SIG-M5 treated with dmso at 0.1 percent for 504 hours (cell line): ENCODE measurements around the gene TNIK.
"Not testable (repeated sequence)": the region's sequence is repeated elsewhere in the genome, so short reads cannot be mapped to it uniquely, and the experiment has no call there.

Experiments
- DNase-seq: peaks from one replicate; lab custom pipeline; 2025; ENCODE audit not compliant: unreplicated experiment; lab: John Stamatoyannopoulos, UW

TNIK gene

DNA sequence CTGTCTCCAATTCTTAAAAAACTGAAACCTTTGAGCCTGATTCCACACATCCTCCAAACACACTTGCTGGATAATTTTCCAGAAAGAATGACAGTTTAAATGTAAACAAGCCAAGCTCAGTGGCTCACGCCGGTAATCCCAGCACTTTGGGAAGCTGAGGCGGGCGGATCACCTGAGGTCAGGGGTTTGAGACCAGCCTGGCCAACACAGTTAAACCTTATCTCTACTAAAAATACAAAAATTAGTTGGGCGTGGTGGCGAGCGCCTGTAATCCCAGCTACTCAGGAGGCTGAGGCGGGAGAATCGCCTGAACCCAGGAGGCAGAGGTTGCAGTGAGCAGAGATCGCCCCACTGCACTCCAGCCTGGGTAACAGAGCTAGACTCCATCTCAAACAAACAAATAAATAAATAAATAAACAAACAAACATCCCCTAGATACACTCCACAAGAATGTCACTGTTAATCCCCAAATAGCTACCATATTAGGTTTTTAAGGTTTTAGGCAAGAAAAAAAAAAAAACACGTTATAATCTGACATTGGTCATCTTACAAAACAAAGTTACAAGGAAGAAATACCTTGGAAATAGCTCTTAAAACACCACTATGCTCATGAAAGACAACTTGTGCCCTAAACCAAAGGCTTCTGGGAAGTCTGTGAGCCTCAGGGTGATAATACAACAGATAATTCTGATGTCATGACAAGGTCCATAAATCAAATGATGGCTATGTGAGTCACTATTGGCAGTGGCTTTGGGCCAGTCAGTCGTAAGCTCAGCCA lies 13.2 kb downstream of the TNIK start:
- no peak for DNase-seq

- no peak for DNase-seq
Measured at GRCh38 chr3:171446301-171446700, 13.9 kb downstream of the TNIK start.

DNA sequence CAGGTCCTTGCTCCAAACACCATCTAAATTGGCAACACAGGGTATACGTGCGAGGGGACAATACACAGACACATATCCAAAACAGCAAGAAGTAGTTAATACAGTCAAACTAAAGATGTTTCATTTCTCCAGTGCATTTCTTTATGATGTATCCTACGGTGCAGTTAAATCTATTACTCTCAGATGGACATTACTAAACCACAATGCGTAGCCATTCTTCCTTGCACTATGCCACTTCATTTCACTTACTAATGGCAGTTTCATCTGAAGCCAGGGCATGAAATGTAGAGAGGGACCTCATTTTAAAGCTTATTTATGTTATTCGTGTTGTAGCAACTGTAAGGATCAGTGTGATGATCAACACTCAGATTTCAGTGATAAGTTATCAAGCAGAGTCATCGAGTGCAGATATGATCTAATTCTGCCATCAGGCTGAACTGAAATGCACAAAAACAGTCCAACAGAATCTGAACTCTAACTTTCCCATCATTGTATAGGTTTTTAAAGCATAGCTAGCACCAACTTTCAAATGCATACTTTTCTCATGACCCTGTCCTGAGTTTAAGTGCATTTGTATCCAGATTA lies 14.5 kb downstream of the TNIK start:
- no peak for DNase-seq

GRCh38 chr3:171444001-171444690 lies 16.1 kb downstream of the TNIK start:
- no peak for DNase-seq

GRCh38 chr3:171443211-171443957 lies 16.8 kb downstream of the TNIK start:
- DNase-seq = no peak

DNA sequence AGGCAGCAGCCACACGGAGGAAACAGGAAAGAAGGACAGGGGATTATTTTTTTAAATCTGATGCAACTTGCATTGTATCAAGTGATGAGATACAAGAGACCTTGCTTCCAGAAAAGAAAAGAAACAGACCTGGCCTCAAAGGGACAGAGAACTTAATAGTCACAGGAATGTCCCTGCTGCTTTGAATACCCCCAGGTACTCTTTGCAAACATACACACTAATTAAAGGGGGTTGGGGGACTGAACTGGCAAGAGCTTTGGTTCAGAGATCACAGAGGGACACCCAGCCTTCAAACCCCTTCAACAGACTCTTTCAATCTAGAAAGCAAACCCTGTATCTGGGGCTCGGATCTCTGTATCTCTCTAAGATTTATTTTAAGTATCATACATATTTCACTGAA lies 18.0 kb downstream of the TNIK start:
- DNase-seq = no peak

GRCh38 chr3:171441381-171441780 lies 18.8 kb downstream of the TNIK start:
- DNase-seq = no peak

DNA sequence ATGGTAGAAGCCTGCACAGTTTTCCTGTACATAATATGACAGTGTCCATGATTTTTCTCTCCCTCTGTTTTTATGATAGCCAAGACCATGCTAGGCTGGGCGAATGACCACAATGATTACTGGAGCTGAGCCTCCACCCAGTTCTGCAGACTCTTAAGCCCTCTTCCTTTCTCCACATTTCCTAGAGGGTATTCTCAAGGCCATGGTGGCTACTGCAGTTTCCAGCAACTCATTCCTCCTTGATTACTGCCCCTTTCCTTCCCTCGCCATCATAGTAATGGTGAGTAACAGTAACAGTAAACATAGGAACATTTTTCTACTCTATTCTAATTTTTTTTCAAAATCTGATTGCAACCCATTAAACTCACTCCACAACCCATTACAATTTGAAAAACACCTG lies 20.2 kb downstream of the TNIK start:
- DNase-seq = no peak

DNA sequence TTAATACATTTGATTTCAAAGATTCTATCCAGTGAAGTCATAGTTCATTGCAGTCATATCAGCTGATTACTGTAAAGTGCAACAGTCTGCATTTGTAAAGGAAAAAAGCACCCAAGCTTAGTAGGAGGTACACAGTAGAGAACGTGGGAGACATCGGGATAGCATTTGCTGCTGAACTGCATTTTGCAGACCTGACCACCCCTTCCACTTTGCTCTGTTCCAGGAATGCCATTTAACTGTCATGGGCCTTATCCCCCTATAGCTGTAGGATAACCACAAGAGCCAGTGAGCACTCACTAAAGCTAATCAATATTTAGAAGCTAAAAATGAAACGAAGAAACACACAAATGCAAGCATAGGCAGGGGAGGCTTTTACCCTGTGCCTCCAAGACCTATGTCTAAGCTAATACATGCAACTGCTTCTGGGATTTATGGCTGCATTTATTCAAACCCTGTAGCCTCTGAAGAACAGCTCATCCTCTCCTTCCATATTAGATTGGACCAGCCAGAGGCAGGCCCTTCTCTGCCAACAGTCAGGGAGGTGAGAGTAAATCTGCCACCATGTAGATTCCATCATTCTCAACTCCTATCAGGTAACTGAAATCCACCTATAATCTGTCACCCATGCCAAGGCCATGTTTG lies 23.0 kb downstream of the TNIK start:
- DNase-seq = no peak

- no peak for DNase-seq
Measured at GRCh38 chr3:171436380-171436779, 23.8 kb downstream of the TNIK start.

- no peak for DNase-seq
Measured at GRCh38 chr3:171435757-171436156, 24.4 kb downstream of the TNIK start.

DNA sequence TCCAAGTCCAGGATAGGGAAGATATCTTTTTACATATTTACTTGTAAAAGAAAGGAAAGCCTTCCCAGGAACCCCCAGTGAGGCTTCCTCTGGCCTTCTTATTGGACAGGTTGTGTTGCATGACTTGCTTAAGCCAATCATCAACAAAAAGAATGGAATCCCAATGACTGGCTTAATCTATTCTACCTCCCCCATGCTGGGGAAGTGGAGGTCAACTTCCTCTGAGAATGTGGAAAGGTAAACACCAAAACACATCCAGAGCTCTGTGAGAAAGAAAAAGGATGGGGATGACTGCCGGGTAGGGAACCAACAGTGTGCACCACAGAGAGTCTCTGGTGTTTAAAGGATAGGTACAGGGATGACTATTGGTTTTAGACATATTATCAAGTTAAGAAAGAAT lies 25.1 kb downstream of the TNIK start:
- DNase-seq = no peak

DNA sequence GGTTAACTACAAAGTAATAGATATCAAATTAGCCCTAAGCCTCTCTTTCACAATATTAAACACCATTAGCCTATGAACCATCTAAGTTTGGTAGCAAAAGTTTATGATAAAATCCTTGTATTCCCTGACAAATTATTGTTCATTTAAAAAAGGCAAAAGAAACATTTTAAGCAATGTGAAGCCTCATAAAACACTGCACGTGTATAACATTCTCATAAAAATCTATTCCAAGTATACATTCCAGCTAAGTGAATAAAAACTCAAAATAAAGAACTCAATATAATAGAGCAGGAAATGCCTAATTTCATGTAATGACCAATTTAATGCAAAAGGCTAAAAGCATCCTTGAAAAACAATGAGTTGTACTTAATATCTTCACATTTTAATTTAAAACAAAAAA lies 27.7 kb downstream of the TNIK start:
- DNase-seq = no peak

DNA sequence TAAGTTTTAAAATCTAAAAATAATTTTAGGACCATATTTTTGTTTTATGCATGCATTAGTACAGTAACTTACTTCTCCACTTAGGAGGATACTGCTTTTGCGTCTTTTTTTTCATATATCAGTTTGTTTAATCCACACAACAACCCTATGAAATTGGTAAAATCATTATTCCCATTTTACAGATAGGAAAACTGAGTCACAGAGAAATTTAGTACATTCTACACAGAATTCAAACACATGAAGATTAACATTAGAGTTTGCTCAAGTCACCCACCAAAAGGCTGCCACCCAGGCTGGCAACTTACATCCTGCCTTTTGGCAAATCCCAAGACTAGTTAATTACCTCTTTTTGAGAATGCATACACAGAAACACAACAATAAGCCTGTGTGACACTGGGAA lies 28.7 kb downstream of the TNIK start:
- no peak for DNase-seq

- DNase-seq = no peak
Measured at GRCh38 chr3:171430530-171430929, 29.7 kb downstream of the TNIK start.

GRCh38 chr3:171429635-171430034 lies 30.6 kb downstream of the TNIK start:
- DNase-seq = no peak

DNA sequence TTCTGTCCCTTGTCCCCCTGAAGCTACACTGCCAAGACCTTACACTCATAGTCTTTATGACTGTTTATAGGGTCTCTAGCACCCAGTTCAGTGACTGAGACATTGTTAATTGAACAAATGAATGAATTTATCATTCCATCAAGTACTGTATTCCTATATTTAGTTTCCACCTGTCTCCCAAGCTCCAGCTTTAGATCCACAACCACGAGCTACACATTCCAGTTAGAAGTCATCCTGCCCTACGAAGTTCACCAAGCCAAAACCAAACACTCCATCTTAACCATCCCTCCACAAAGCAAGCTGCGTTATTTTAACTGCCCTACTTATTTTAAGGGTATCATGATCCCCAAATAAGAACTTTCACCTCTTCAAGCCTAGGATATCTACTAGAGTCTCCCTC lies 31.3 kb downstream of the TNIK start:
- DNase-seq = no peak

- DNase-seq = no peak
Measured at GRCh38 chr3:171428321-171428787, 31.9 kb downstream of the TNIK start.

DNA sequence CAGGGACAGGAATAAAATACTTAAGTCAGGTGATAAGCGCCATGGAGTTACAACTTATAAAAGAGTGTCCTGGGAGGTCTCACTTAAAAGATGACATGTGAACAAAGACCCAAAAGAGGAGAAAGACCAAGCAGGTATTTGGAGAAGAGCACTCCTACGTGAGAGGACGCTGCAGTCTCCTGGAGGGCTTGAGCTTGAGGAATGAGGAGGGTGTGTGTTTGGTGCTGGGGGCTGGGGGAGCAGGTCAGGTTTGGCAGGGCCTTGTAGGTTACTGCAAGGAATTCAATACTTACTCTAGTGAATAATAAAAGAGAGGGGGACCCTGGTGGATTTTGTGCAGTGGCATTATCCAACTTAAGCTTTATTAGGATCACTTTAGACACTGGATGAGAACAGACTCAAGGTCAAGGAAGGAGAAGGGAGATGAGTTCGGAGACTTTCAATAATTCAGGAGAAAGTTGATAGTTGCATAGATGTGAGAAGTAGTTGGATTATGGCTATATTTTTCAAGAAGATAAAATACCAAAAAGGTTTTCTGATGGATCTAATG lies 32.4 kb downstream of the TNIK start:
- no peak for DNase-seq

GRCh38 chr3:171424063-171424462 lies 36.1 kb downstream of the TNIK start:
- not testable (repeated sequence) for DNase-seq

DNA sequence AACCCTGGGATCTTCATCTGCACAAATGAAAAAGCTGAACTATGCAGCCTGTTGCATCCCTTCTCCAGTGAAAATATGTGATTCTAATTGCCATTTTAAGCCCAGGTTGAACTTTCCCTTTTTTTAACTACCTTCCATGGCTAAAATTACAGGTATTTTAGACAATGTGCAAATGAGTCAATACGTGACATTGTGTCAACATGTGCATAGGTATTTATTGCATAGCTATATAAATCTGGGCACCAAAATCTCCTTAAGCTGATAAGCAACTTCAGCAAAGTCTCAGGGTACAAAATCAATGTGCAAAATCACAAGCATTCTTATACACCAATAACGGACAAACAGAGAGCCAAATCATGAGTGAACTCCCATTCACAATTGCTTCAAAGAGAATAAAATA lies 37.4 kb downstream of the TNIK start:
- DNase-seq = not testable (repeated sequence)
